Lower lobe of right lung (tissue), 2 donors: ENCODE results near the gene INCA1. TPM values are rescaled to one million over a fixed set of nuclear protein-coding genes. Genes with fewer than 3 reads are reported as not detected.

Experiments used
- ATAC-seq, 2 donors: fragments of 200-7000 bp; cut with Tn5 transposase; one replicate each; pipeline ENCODE4 v1.9.1; 2020 to 2022; ENCODE audit warnings: mild to moderate bottlenecking in 2 of 2, moderate library complexity in 2 of 2
- DNase-seq: peaks from one replicate; pipeline ENCODE4 v3.0.0-alpha.2; 2020
- H3K27ac ChIP-seq: fragments of 200-600 bp; one replicate; pipeline ENCODE4 v1.8.0; 2022
- H3K27me3 ChIP-seq: fragments of 200-600 bp; one replicate; pipeline ENCODE4 v1.8.0; 2022; ENCODE audit warnings: low read depth
- H3K36me3 ChIP-seq: fragments of 200-600 bp; one replicate; pipeline ENCODE4 v1.8.0; 2022; ENCODE audit warnings: mild to moderate bottlenecking
- H3K4me1 ChIP-seq: fragments of 200-600 bp; one replicate; pipeline ENCODE4 v1.8.0; 2022
- H3K4me3 ChIP-seq: fragments of 200-600 bp; one replicate; pipeline ENCODE4 v1.8.0; 2022; ENCODE audit warnings: mild to moderate bottlenecking
- H3K9me3 ChIP-seq: fragments of 200-600 bp; one replicate; pipeline ENCODE4 v1.8.0; 2022
- intact Hi-C: fragments of 100-400 bp; cut with DNase I; formaldehyde crosslinking; loops from one replicate; pipeline ENCODE4 v1.11.0; 2022
- total RNA-seq: library from RNA; stranded (reverse); fragmentation: NEBNext Ultra II Directional; extraction: Animal tissue kit (Norgen Biotek cat#: 25700); gene quantifications from one replicate; pipeline ENCODE4 v1.2.1, GENCODE V29; 2021
- TF ChIP-seq, protein P1 (sequence below): fragments of 200-600 bp; IDR thresholded peaks from one replicate; pipeline ENCODE4 v1.8.0; 2022; ENCODE audit warnings: antibody characterized with exemption, mild to moderate bottlenecking
- donor health status: DM: no; HTN: yes; CAD: no; lungs with severe emphysema.

The INCA1 gene
- total RNA-seq, 1 donor from 2014 or later: 1.9 TPM

DNA sequence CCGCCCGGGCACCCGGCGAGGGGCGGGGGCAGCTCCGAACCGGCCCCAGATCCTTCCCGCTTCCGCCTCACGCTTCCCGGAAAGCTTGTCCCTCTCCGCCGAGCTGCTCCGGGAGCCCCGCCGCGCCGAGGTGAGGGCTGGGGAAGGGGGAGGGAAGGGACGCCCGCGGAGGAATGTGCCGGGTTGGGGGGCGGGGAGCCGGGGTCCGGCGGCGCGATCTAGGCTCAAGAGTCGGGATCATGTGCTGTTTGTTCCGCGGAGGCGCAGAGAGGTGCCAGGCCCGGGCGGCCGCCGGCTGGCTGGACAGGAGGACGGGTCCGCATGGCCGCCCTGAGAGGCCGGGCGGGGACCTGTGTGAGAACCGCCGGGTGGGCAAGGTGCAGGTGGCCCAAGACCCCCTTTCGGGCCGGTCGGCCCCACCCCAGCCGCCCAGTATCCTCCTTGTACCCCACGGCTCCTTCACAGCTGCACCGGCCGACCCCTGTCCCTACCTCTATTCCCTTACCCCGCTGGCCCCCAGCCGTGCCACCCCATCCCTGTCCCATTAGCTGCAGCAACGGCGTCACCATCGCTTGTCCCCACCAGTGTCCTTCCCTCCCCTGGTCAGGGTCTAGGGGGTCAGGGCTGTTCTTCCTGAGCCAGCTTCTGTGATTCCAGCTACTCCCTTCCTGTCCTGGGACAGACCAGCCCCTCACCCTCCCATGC, 857 bp upstream of the INCA1 start:
- peaks cover 38% of the 10 kb centered on the region for H3K4me1 ChIP-seq
- no peaks in the 10 kb centered on the region for H3K27me3 ChIP-seq
- peak; percentile 80 for DNase-seq
- no peaks in the 10 kb centered on the region for H3K9me3 ChIP-seq
- H3K27ac ChIP-seq: peak overlapping the region; percentile 94
- H3K4me3 ChIP-seq: peak overlapping the region; percentile 99
- intact Hi-C loops: no loop called here
- peak; percentile 39 to 55 for ATAC-seq
- TF ChIP-seq, protein P1, sequence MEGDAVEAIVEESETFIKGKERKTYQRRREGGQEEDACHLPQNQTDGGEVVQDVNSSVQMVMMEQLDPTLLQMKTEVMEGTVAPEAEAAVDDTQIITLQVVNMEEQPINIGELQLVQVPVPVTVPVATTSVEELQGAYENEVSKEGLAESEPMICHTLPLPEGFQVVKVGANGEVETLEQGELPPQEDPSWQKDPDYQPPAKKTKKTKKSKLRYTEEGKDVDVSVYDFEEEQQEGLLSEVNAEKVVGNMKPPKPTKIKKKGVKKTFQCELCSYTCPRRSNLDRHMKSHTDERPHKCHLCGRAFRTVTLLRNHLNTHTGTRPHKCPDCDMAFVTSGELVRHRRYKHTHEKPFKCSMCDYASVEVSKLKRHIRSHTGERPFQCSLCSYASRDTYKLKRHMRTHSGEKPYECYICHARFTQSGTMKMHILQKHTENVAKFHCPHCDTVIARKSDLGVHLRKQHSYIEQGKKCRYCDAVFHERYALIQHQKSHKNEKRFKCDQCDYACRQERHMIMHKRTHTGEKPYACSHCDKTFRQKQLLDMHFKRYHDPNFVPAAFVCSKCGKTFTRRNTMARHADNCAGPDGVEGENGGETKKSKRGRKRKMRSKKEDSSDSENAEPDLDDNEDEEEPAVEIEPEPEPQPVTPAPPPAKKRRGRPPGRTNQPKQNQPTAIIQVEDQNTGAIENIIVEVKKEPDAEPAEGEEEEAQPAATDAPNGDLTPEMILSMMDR: no peak
- H3K36me3 ChIP-seq: peaks cover 23% of the 10 kb centered on the region

DNA sequence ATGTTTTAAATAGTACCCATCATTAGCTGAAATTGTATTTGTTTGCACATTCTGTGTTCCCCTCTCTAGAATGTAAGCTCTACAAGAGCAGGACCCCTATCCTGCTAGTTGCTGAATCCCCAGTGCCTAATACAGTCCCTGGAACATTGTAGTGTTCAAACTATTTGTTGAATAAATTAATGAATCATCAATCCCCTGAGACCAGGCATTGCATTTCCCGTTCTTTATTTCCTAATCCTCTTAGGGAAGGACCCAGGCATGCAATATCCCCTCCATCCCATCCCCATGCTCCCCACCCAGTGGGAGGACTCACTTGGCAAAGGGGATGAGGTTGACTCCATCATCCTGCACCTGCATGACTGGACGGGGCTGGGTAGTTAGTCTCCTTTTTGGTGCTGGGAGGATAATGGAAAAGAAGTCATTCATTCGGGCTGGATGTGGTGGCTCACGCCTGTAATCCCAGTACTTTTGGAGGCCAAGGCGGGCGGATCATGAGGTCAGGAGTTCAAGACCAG, 3.2 kb downstream of the INCA1 start:
- DNase-seq: no peak
- H3K36me3 ChIP-seq: no peaks in the 10 kb centered on the region
- H3K27me3 ChIP-seq: no peaks in the 10 kb centered on the region
- TF ChIP-seq, protein P1: no peak
- intact Hi-C loops: no loop called here
- H3K4me1 ChIP-seq: peaks cover 21% of the 10 kb centered on the region
- ATAC-seq: no peak
- H3K27ac ChIP-seq: no peak overlapping the region
- H3K4me3 ChIP-seq: no peak overlapping the region
- no peaks in the 10 kb centered on the region for H3K9me3 ChIP-seq

DNA sequence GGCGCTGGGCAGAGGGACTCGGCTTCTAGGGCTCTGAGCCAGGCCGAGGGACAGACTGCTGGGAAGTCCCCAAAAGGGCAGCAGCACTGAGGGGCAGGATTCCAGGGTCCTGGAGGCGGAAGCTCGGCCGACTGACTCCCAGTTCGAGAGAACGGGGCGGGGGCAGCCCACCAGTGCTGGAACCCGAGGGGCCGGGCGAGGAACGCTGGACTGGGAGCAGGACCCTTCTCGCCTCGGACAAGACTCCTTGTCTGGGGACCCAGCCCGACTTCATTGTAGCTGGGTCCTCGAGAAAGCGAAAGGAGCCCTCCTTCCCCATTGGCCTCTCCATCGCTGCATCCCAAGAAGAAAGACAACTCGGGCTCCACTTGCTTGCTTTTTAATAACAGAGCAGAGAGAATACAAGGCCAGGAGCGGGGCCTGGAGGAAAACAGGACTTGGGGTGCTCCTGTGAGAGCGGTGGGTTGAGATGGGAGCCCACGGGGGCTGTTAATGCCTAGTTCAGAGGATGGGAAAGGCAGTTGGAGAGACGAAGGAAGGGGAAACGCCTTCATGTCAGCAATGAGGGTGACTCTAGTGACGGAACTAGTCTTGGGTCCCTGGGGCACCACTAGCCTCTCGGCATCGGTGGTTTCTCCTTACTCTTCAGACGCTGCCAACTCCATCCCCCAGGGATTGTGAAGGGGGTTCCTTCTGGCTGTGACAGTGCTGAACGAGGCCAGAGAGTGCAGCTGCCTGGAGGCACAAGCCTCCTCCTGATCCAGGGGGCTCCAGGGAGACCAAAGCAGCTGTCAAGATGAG, 9.4 kb downstream of the INCA1 start:
- ATAC-seq: no peak
- Histone ChIP-seq H3K4me3 (peak overlapping the region; percentile 97), H3K4me1 (peaks cover 30% of the 10 kb centered on the region), H3K36me3 (peaks cover 15% of the 10 kb centered on the region), H3K9me3 (no peaks in the 10 kb centered on the region), H3K27me3 (no peaks in the 10 kb centered on the region), H3K27ac (peak overlapping the region; percentile 96)
- intact Hi-C loops: no loop called here
- DNase-seq: no peak
- TF ChIP-seq, protein P1: no peak

DNA sequence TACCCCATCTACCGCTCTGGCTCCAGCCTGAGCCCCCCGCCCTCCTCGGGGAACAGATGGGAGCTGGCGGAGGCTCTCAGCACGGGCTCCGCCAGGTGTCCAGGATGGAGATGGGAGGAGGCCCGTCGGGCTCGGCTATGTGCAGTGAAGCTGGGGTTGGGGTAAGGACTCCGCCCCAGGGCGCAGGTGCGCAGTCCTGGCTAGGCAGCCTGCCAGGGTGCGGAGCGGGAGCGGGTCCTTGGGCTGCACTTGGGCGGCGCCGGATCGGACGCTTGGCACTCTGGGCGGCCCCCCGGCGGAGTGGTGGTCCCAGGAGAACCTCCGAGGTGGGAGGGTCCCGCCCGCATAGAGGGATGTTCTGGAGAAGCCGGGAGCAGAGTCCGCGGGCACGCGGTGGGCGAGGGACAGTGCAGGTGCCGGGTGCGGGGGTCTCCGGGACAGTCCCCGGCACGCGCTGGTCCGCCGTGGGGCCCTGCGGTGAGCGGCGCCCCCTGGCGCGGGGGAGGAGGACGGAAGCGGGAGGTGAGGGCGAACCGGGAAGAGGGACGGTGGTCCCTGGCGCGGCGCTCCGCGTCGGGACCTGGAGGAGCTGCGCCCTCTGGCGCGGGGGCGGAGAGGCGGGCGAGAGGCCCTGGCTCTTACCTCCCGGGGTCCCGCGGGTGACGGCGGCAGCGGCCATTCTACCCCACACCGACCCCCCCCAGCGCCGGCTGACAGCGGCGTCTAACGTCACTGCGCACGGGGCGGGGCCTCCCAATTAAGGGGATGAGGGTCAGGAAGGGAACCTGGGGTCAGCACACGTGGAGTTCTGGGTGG, 10.2 kb downstream of the INCA1 start, which contains the start of gene CAMTA2:
CAMTA2 (minus strand) TSS at position 725 of the 816 bp plus-strand sequence. CDS start 1,453 bp downstream, outside the sequence.
- ATAC-seq: peak; percentile 95 to 97
- Histone ChIP-seq H3K27me3 (no peaks in the 10 kb centered on the region), H3K27ac (peak within 1 kb of the TSS; percentile 96), H3K4me3 (peak within 1 kb of the TSS; percentile 97), H3K4me1 (peaks cover 30% of the 10 kb centered on the region), H3K36me3 (peaks cover 23% of the 10 kb centered on the region), H3K9me3 (no peaks in the 10 kb centered on the region)
- TF ChIP-seq, protein P1: peak; percentile 81
- intact Hi-C loops: no loop called here
- peak; percentile 94 for DNase-seq

DNA sequence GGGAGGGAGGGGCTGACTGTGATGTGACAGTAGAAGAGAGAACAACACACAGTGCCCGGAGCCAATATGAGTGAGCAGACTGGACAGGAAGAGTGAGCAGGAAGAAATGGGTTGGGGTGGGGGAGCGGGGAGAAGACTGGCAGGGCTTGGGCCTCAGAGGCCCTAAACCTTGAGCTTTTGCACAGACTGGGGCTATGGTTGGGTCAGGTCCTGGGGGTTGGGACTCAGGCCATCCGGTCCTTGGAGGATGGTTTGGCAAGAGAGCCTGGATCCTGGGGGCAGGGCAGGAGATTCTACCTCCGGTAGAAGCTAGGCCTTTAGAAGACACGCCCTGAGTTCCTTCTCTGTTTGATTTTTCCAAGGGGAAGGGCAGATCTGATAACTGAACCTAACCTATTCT, 10.9 kb downstream of the INCA1 start:
- H3K9me3 ChIP-seq: no peaks in the 10 kb centered on the region
- peaks cover 30% of the 10 kb centered on the region for H3K4me1 ChIP-seq
- H3K4me3 ChIP-seq: peak overlapping the region; percentile 97
- DNase-seq: no peak
- H3K36me3 ChIP-seq: peaks cover 31% of the 10 kb centered on the region
- peak in 1 of 2 donors; percentile 1 for ATAC-seq
- TF ChIP-seq, protein P1: no peak
- intact Hi-C loops: no loop called here
- peak overlapping the region; percentile 96 for H3K27ac ChIP-seq
- no peaks in the 10 kb centered on the region for H3K27me3 ChIP-seq
